ENCODE measurements around the gene PLEKHG4B. TPM values are rescaled to one million over a fixed set of nuclear protein-coding genes. Genes with fewer than 3 reads are reported as not detected.

Gene PLEKHG4B
- total RNA-seq, 1 experiment from 2014 or later: 44.3 TPM

DNA sequence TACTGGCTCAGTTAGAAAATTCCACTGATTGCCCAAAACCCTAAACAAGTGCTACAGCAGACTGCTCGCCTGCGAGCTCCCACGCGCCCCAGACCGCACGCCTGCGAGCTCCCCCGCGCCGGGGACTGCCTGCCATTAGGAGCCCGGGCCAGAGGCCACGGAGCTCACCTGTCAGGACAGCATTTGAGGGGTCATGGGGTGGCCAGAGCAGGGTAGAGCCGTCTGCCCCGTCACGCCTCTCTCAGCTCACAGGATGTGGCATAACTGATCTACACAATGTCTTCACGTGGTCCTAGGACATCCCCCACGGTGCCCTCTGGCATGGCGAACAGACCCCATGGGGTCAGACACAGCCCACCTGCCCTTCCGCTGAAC lies 70.2 kb downstream of the PLEKHG4B start:
- no peak for DNase-seq
- Histone ChIP-seq H4K8ac (replicated peaks; ENCODE audit: insufficient read length, low read depth, low read length) (no peak overlapping the region), H4K5ac (ENCODE audit: insufficient read length, low read depth, low read length) (no peak overlapping the region), H4K20me1 (ENCODE audit: control insufficient read depth, insufficient read depth, insufficient read length) (no peaks in the 10 kb centered on the region), H2BK12ac (ENCODE audit: insufficient read length, low read depth, low read length) (no peak overlapping the region), H3K27ac (ENCODE audit: insufficient read length, low read depth, low read length) (no peak overlapping the region), H3K27me3 (ENCODE audit: insufficient read depth, low read length) (no peaks in the 10 kb centered on the region), H2AK5ac (ENCODE audit: insufficient read length, low read length) (no peak overlapping the region), H3K79me1 (ENCODE audit: insufficient read depth, low read depth, low read length, poor library complexity, severe bottlenecking) (no peaks in the 10 kb centered on the region), H3K18ac (ENCODE audit: insufficient read length, low read depth, low read length) (no peak overlapping the region), H4K91ac (ENCODE audit: insufficient read length, low read depth, low read length) (no peak overlapping the region), H3K4me2 (ENCODE audit: insufficient read depth, insufficient read length, low read length) (no peak overlapping the region), H3K9ac (ENCODE audit: extremely low read depth, insufficient read length, low read length) (no peak overlapping the region), H3K9me3 (ENCODE audit: control insufficient read depth, low read depth, low read length) (no peaks in the 10 kb centered on the region), H2BK15ac (ENCODE audit: low read depth, low read length) (no peak overlapping the region), H3K4me1 (ENCODE audit: insufficient read depth, low read length) (no peaks in the 10 kb centered on the region), H3K4ac (ENCODE audit: low read depth, low read length) (no peak overlapping the region), H3K14ac (ENCODE audit: insufficient read depth, low read length) (no peak overlapping the region), H3T11ph (ENCODE audit: low read length) (no peak overlapping the region), H3K79me2 (ENCODE audit: insufficient read depth, low read length) (no peaks in the 10 kb centered on the region), H2BK20ac (ENCODE audit: low read depth, low read length, poor library complexity, severe bottlenecking) (no peak overlapping the region), H3K56ac (ENCODE audit: insufficient read length, low read depth, low read length) (no peak overlapping the region), H2BK120ac (ENCODE audit: low read depth, low read length, poor library complexity, severe bottlenecking) (no peak overlapping the region), H2BK5ac (ENCODE audit: insufficient read length, low read length) (no peak overlapping the region), H3K23me2 (ENCODE audit: insufficient read length, low read depth, low read length, poor library complexity, severe bottlenecking) (no peaks in the 10 kb centered on the region), H3K23ac (ENCODE audit: insufficient read length, low read depth, low read length) (no peak overlapping the region), H2AFZ (ENCODE audit: low read length) (no peak overlapping the region)
- peaks cover 17 to 71% (median 60%) of the 10 kb centered on the region in 3 experiments for H3K36me3 Mint-ChIP-seq (ENCODE audit: insufficient read depth in 1 of 3, low read depth in 3 of 3)
- TF ChIP-seq, protein P1, sequence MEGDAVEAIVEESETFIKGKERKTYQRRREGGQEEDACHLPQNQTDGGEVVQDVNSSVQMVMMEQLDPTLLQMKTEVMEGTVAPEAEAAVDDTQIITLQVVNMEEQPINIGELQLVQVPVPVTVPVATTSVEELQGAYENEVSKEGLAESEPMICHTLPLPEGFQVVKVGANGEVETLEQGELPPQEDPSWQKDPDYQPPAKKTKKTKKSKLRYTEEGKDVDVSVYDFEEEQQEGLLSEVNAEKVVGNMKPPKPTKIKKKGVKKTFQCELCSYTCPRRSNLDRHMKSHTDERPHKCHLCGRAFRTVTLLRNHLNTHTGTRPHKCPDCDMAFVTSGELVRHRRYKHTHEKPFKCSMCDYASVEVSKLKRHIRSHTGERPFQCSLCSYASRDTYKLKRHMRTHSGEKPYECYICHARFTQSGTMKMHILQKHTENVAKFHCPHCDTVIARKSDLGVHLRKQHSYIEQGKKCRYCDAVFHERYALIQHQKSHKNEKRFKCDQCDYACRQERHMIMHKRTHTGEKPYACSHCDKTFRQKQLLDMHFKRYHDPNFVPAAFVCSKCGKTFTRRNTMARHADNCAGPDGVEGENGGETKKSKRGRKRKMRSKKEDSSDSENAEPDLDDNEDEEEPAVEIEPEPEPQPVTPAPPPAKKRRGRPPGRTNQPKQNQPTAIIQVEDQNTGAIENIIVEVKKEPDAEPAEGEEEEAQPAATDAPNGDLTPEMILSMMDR (conservative IDR thresholded peaks at IDR 0.05): no peak
- WGBS (ENCODE audit: extremely low coverage, insufficient read length, low lambda C conversion rate): no CpG with 5 or more reads among the region's 19 CpGs
- no peaks in the 10 kb centered on the region for H3K27me3 Mint-ChIP-seq (ENCODE audit: low read depth)
- H3K27ac Mint-ChIP-seq: peak overlapping the region in 1 of 3 experiments; percentile 31; a peak in 1 of 7 replicates
- H3K9me3 Mint-ChIP-seq: peaks cover 15 to 17% of the 10 kb centered on the region in 2 experiments
- H3K4me3 Mint-ChIP-seq: no peak overlapping the region
- peaks cover 7 to 17% of the 10 kb centered on the region in 2 experiments; a peak in 3 of 4 replicates for H3K4me1 Mint-ChIP-seq

All from H9 (cell line).